ENCODE measurements around the gene CSF3R. TPM values are rescaled to one million over a fixed set of nuclear protein-coding genes. Genes with fewer than 3 reads are reported as not detected.
A peak's percentile ranks its signal among the peaks of the same experiment; 100 is the strongest.

CSF3R gene
- total RNA-seq, 4 donors from 2014 or later: 18.9 to 258 (median 41.8) TPM

DNA sequence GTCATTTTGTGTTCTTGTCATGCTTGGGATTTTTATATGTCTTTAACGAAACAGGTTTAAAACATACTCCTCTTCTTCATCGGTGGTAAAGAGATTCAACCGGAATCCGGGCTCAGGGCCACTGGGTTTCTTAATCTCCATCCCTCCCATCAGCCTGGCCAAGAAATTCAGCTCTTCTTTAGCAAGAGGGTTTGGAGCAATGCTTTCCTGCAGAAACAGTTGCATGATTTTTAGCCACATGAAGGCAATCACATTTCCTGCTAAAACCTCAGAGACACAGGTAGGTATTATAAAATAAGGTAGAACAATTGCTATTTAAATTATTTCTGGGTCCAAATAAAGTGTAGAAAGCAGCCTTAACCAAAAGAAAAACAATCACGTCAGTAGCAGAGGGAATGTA, 62.3 kb downstream of the CSF3R start:
- ATAC-seq (ENCODE audit: low FRiP score) (no peak), DNase-seq (ENCODE audit: low spot score) (no peak)
- TF ChIP-seq, protein P1, sequence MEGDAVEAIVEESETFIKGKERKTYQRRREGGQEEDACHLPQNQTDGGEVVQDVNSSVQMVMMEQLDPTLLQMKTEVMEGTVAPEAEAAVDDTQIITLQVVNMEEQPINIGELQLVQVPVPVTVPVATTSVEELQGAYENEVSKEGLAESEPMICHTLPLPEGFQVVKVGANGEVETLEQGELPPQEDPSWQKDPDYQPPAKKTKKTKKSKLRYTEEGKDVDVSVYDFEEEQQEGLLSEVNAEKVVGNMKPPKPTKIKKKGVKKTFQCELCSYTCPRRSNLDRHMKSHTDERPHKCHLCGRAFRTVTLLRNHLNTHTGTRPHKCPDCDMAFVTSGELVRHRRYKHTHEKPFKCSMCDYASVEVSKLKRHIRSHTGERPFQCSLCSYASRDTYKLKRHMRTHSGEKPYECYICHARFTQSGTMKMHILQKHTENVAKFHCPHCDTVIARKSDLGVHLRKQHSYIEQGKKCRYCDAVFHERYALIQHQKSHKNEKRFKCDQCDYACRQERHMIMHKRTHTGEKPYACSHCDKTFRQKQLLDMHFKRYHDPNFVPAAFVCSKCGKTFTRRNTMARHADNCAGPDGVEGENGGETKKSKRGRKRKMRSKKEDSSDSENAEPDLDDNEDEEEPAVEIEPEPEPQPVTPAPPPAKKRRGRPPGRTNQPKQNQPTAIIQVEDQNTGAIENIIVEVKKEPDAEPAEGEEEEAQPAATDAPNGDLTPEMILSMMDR (IDR thresholded peaks at IDR 0.05): no peak

DNA sequence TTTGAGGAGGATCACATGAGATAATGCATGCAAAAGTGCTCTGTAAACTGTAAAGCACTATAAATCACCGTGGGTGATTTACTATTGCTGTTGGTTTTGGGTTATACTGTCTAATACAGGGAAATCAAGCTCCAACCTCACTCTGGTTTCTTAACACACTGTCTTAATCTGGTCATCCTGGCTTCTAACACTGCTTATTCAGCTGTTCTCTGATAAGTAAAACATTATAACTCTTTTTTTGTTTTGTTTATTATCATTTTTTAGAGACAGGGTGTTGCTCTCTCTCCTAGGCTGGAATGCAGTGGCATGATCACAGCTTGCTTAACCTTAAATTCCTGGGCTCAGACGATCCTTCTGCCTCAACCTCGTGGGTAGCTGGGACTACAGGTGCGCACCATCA, 63.1 kb downstream of the CSF3R start:
- ATAC-seq (ENCODE audit: low FRiP score) (peak; percentile 68), DNase-seq (ENCODE audit: low spot score) (no peak)
- TF ChIP-seq, protein P1 (IDR thresholded peaks at IDR 0.05): no peak

DNA sequence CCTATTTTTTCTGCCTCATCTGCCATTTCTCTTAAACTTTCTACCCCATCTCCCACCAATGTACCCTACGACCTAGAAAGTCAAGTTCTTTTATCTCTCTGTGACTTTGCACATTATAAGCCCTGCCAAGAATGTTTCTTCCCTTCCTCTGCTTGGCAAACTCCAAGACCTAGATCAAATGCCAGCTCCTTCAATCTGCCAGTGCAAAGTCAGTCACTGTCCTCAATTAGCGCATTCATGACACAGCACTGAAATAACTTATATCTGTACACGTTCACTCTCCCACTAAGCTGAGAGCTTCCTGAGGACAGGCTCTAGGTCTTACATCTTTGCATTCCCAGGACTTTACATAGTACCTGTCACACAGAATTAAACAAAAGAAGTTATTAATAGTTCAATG, 63.6 kb downstream of the CSF3R start:
- TF ChIP-seq, protein P1 (IDR thresholded peaks at IDR 0.05): no peak
- DNase-seq (ENCODE audit: low spot score) (no peak), ATAC-seq (ENCODE audit: low FRiP score) (no peak)

DNA sequence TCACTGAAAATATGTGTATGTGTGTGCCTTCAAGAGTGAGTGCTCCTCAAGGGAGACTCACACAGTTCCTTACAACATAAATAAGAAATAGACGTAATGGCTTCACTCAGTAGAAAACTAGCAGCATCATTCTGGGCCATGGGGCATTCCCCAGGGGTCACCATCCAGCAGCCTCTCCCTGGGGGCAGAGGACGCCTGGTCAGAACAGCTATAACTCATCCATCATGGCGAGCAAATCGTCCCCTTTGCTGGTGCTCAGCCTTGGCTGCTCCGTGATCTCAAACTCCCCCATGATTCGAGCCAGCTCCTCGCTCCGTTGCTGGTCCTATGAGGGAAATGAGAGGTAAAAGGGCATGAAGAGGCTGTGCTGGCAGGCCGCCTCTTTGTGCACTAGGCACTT, 64.8 kb downstream of the CSF3R start:
- ATAC-seq (ENCODE audit: low FRiP score) (no peak), DNase-seq (ENCODE audit: low spot score) (no peak)
- TF ChIP-seq, protein P1 (IDR thresholded peaks at IDR 0.05): no peak

Small RNA genes lying within 50 kb of the gene (small RNA-seq; reads per million reads assigned to genes)
- gene SNORA63C: 2.4 reads per million, percentile 51 among the genes with 10 or more reads in this experiment

Other genes with a start within 250 kb of the CSF3R start
- 1 to 10 TPM in 2 of 4 donors, under 1 TPM in 2; 0.63 to 3.1 (median 1.4) TPM for gene SH3D21, start 176.5 kb downstream of the CSF3R start, total RNA-seq
- gene EVA1B, start 159.3 kb downstream of the CSF3R start, total RNA-seq: 100 to 1,000 TPM in 1 of 4 donors, 10 to 100 TPM in 3; 40.6 to 107 (median 52.4) TPM
- gene STK40, start 97.0 kb downstream of the CSF3R start, total RNA-seq: 10 to 100 TPM; 36.1 to 75.5 (median 47.3) TPM
- gene LSM10, start 85.0 kb downstream of the CSF3R start, total RNA-seq: 10 to 100 TPM; 28.7 to 57.8 (median 38.3) TPM
- 1 to 10 TPM; 5.0 to 7.2 (median 6.6) TPM for gene OSCP1, start 32.5 kb downstream of the CSF3R start, total RNA-seq
- gene MRPS15, start 18.5 kb downstream of the CSF3R start, total RNA-seq: 10 to 100 TPM; 57.3 to 79.2 (median 71.7) TPM

Measured in omental fat pad (tissue), 4 donors.